ENCODE measurements around the gene NIPBL.

NIPBL gene

GRCh38 chr5:37043693-37044092 is 167.1 kb downstream of the NIPBL start:
- H3K4me3 ChIP-seq (ENCODE audit: low read length), result no peak overlapping the region
- H3K9me3 ChIP-seq (ENCODE audit: control insufficient read depth, low read length), result no peaks in the 10 kb centered on the region
- H3K36me3 ChIP-seq (ENCODE audit: control insufficient read depth, insufficient read depth, low read length, severe bottlenecking), result peaks cover 65% of the 10 kb centered on the region
- no peaks in the 10 kb centered on the region for H3K27me3 ChIP-seq (replicated peaks; ENCODE audit: control insufficient read depth, insufficient read depth, low read length)
- H3K9ac ChIP-seq (ENCODE audit: low read length), result no peak overlapping the region
- no peaks in the 10 kb centered on the region for H3K4me1 ChIP-seq (ENCODE audit: control insufficient read depth, insufficient read depth, low read length)
- no peak for DNase-seq (ENCODE audit: low read depth)

GRCh38 chr5:37044120-37044519 is 167.6 kb downstream of the NIPBL start:
- H3K27me3 ChIP-seq (replicated peaks; ENCODE audit: control insufficient read depth, insufficient read depth, low read length), result no peaks in the 10 kb centered on the region
- no peaks in the 10 kb centered on the region for H3K4me1 ChIP-seq (ENCODE audit: control insufficient read depth, insufficient read depth, low read length)
- H3K4me3 ChIP-seq (ENCODE audit: low read length), result no peak overlapping the region
- H3K9ac ChIP-seq (ENCODE audit: low read length), result no peak overlapping the region
- H3K36me3 ChIP-seq (ENCODE audit: control insufficient read depth, insufficient read depth, low read length, severe bottlenecking), result peaks cover 67% of the 10 kb centered on the region
- no peaks in the 10 kb centered on the region for H3K9me3 ChIP-seq (ENCODE audit: control insufficient read depth, low read length)
- no peak for DNase-seq (ENCODE audit: low read depth)

- peaks cover 64% of the 10 kb centered on the region for H3K36me3 ChIP-seq (ENCODE audit: control insufficient read depth, insufficient read depth, low read length, severe bottlenecking)
- no peaks in the 10 kb centered on the region for H3K27me3 ChIP-seq (replicated peaks; ENCODE audit: control insufficient read depth, insufficient read depth, low read length)
- H3K4me3 ChIP-seq (ENCODE audit: low read length), result no peak overlapping the region
- no peaks in the 10 kb centered on the region for H3K9me3 ChIP-seq (ENCODE audit: control insufficient read depth, low read length)
- no peak overlapping the region for H3K9ac ChIP-seq (ENCODE audit: low read length)
- no peaks in the 10 kb centered on the region for H3K4me1 ChIP-seq (ENCODE audit: control insufficient read depth, insufficient read depth, low read length)
- no peak for DNase-seq (ENCODE audit: low read depth)
Measured at GRCh38 chr5:37045703-37046102, 169.1 kb downstream of the NIPBL start.

- H3K4me3 ChIP-seq (ENCODE audit: low read length), result no peak overlapping the region
- H3K9ac ChIP-seq (ENCODE audit: low read length), result no peak overlapping the region
- H3K9me3 ChIP-seq (ENCODE audit: control insufficient read depth, low read length), result no peaks in the 10 kb centered on the region
- DNase-seq (ENCODE audit: low read depth), result no peak
- peaks cover 86% of the 10 kb centered on the region for H3K36me3 ChIP-seq (ENCODE audit: control insufficient read depth, insufficient read depth, low read length, severe bottlenecking)
- no peaks in the 10 kb centered on the region for H3K27me3 ChIP-seq (replicated peaks; ENCODE audit: control insufficient read depth, insufficient read depth, low read length)
- no peaks in the 10 kb centered on the region for H3K4me1 ChIP-seq (ENCODE audit: control insufficient read depth, insufficient read depth, low read length)
Measured at GRCh38 chr5:37047947-37048346, 171.4 kb downstream of the NIPBL start.

- H3K9ac ChIP-seq (ENCODE audit: low read length), result no peak overlapping the region
- no peaks in the 10 kb centered on the region for H3K27me3 ChIP-seq (replicated peaks; ENCODE audit: control insufficient read depth, insufficient read depth, low read length)
- no peaks in the 10 kb centered on the region for H3K4me1 ChIP-seq (ENCODE audit: control insufficient read depth, insufficient read depth, low read length)
- peaks cover 74% of the 10 kb centered on the region for H3K36me3 ChIP-seq (ENCODE audit: control insufficient read depth, insufficient read depth, low read length, severe bottlenecking)
- no peak overlapping the region for H3K4me3 ChIP-seq (ENCODE audit: low read length)
- DNase-seq (ENCODE audit: low read depth), result peak; percentile 6
- H3K9me3 ChIP-seq (ENCODE audit: control insufficient read depth, low read length), result no peaks in the 10 kb centered on the region
Measured at GRCh38 chr5:37054391-37054790, 177.8 kb downstream of the NIPBL start.

GRCh38 chr5:37055383-37055990 is 178.9 kb downstream of the NIPBL start:
- Histone ChIP-seq H3K27me3 (replicated peaks; ENCODE audit: control insufficient read depth, insufficient read depth, low read length) (no peaks in the 10 kb centered on the region), H3K4me1 (ENCODE audit: control insufficient read depth, insufficient read depth, low read length) (no peaks in the 10 kb centered on the region), H3K9me3 (ENCODE audit: control insufficient read depth, low read length) (no peaks in the 10 kb centered on the region), H3K36me3 (ENCODE audit: control insufficient read depth, insufficient read depth, low read length, severe bottlenecking) (peaks cover 75% of the 10 kb centered on the region), H3K4me3 (ENCODE audit: low read length) (no peak overlapping the region), H3K9ac (ENCODE audit: low read length) (no peak overlapping the region)
- DNase-seq (ENCODE audit: low read depth), result no peak

GRCh38 chr5:37056762-37057161 is 180.2 kb downstream of the NIPBL start:
- Histone ChIP-seq H3K36me3 (ENCODE audit: control insufficient read depth, insufficient read depth, low read length, severe bottlenecking) (peaks cover 75% of the 10 kb centered on the region), H3K4me1 (ENCODE audit: control insufficient read depth, insufficient read depth, low read length) (no peaks in the 10 kb centered on the region), H3K4me3 (ENCODE audit: low read length) (no peak overlapping the region), H3K9ac (ENCODE audit: low read length) (no peak overlapping the region), H3K9me3 (ENCODE audit: control insufficient read depth, low read length) (no peaks in the 10 kb centered on the region), H3K27me3 (replicated peaks; ENCODE audit: control insufficient read depth, insufficient read depth, low read length) (no peaks in the 10 kb centered on the region)
- no peak for DNase-seq (ENCODE audit: low read depth)

GRCh38 chr5:37060030-37060429 is 183.5 kb downstream of the NIPBL start:
- Histone ChIP-seq H3K4me1 (ENCODE audit: control insufficient read depth, insufficient read depth, low read length) (no peaks in the 10 kb centered on the region), H3K4me3 (ENCODE audit: low read length) (no peak overlapping the region), H3K27me3 (replicated peaks; ENCODE audit: control insufficient read depth, insufficient read depth, low read length) (no peaks in the 10 kb centered on the region), H3K36me3 (ENCODE audit: control insufficient read depth, insufficient read depth, low read length, severe bottlenecking) (peaks cover 75% of the 10 kb centered on the region), H3K9ac (ENCODE audit: low read length) (no peak overlapping the region), H3K9me3 (ENCODE audit: control insufficient read depth, low read length) (no peaks in the 10 kb centered on the region)
- DNase-seq (ENCODE audit: low read depth), result no peak

- no peak for DNase-seq (ENCODE audit: low read depth)
- H3K4me3 ChIP-seq (ENCODE audit: low read length), result no peak overlapping the region
- no peaks in the 10 kb centered on the region for H3K9me3 ChIP-seq (ENCODE audit: control insufficient read depth, low read length)
- no peaks in the 10 kb centered on the region for H3K27me3 ChIP-seq (replicated peaks; ENCODE audit: control insufficient read depth, insufficient read depth, low read length)
- peaks cover 62% of the 10 kb centered on the region for H3K36me3 ChIP-seq (ENCODE audit: control insufficient read depth, insufficient read depth, low read length, severe bottlenecking)
- no peak overlapping the region for H3K9ac ChIP-seq (ENCODE audit: low read length)
- H3K4me1 ChIP-seq (ENCODE audit: control insufficient read depth, insufficient read depth, low read length), result no peaks in the 10 kb centered on the region
Measured at GRCh38 chr5:37063739-37064138, 187.2 kb downstream of the NIPBL start.

- Histone ChIP-seq H3K4me3 (ENCODE audit: low read length) (no peak overlapping the region), H3K9me3 (ENCODE audit: control insufficient read depth, low read length) (no peaks in the 10 kb centered on the region), H3K4me1 (ENCODE audit: control insufficient read depth, insufficient read depth, low read length) (no peaks in the 10 kb centered on the region), H3K27me3 (replicated peaks; ENCODE audit: control insufficient read depth, insufficient read depth, low read length) (no peaks in the 10 kb centered on the region), H3K9ac (ENCODE audit: low read length) (no peak overlapping the region), H3K36me3 (ENCODE audit: control insufficient read depth, insufficient read depth, low read length, severe bottlenecking) (peaks cover 55% of the 10 kb centered on the region)
- DNase-seq (ENCODE audit: low read depth), result no peak
Measured at GRCh38 chr5:37064442-37064841, 187.9 kb downstream of the NIPBL start.

- peaks cover 2% of the 10 kb centered on the region for H3K36me3 ChIP-seq (ENCODE audit: control insufficient read depth, insufficient read depth, low read length, severe bottlenecking)
- H3K4me1 ChIP-seq (ENCODE audit: control insufficient read depth, insufficient read depth, low read length), result peaks cover 29% of the 10 kb centered on the region
- DNase-seq (ENCODE audit: low read depth), result no peak
- H3K27me3 ChIP-seq (replicated peaks; ENCODE audit: control insufficient read depth, insufficient read depth, low read length), result no peaks in the 10 kb centered on the region
- no peak overlapping the region for H3K4me3 ChIP-seq (ENCODE audit: low read length)
- H3K9me3 ChIP-seq (ENCODE audit: control insufficient read depth, low read length), result no peaks in the 10 kb centered on the region
- H3K9ac ChIP-seq (ENCODE audit: low read length), result no peak overlapping the region
Measured at GRCh38 chr5:37071487-37071886, 194.9 kb downstream of the NIPBL start.

GRCh38 chr5:37071901-37072581 is 195.5 kb downstream of the NIPBL start:
- no peaks in the 10 kb centered on the region for H3K36me3 ChIP-seq (ENCODE audit: control insufficient read depth, insufficient read depth, low read length, severe bottlenecking)
- no peaks in the 10 kb centered on the region for H3K9me3 ChIP-seq (ENCODE audit: control insufficient read depth, low read length)
- no peak overlapping the region for H3K4me3 ChIP-seq (ENCODE audit: low read length)
- H3K9ac ChIP-seq (ENCODE audit: low read length), result no peak overlapping the region
- peaks cover 29% of the 10 kb centered on the region for H3K4me1 ChIP-seq (ENCODE audit: control insufficient read depth, insufficient read depth, low read length)
- DNase-seq (ENCODE audit: low read depth), result peak; percentile 41
- no peaks in the 10 kb centered on the region for H3K27me3 ChIP-seq (replicated peaks; ENCODE audit: control insufficient read depth, insufficient read depth, low read length)
